GM10248 (cell line): ENCODE results near the gene KCNK18.

Experiments used
- CTCF ChIA-PET: fragments of 300-600 bp; sonication (Branson Sonifier 250); formaldehyde crosslinking; extraction: SDS; loops from one replicate; lab custom pipeline; 2021; ENCODE audit warnings: antibody characterized with exemption; lab: Yijun Ruan, JAX
- POLR2A ChIA-PET: fragments of 350-650 bp; sonication (Branson Sonifier 250); formaldehyde crosslinking; extraction: SDS; loops from one replicate; lab custom pipeline; 2020; ENCODE audit warnings: antibody characterized with exemption; lab: Yijun Ruan, JAX
- DNase-seq: peaks from one replicate; pipeline ENCODE4 v3.0.0; 2012; ENCODE audit errors: extremely low spot score
- CTCF ChIP-seq: IDR thresholded peaks from 2 replicates; pipeline ENCODE4 v1.5.1; 2012; ENCODE audit warnings: mild to moderate bottlenecking, low read depth; ENCODE audit errors: extremely low read depth, missing control alignments, control extremely low read depth

KCNK18 gene

DNA sequence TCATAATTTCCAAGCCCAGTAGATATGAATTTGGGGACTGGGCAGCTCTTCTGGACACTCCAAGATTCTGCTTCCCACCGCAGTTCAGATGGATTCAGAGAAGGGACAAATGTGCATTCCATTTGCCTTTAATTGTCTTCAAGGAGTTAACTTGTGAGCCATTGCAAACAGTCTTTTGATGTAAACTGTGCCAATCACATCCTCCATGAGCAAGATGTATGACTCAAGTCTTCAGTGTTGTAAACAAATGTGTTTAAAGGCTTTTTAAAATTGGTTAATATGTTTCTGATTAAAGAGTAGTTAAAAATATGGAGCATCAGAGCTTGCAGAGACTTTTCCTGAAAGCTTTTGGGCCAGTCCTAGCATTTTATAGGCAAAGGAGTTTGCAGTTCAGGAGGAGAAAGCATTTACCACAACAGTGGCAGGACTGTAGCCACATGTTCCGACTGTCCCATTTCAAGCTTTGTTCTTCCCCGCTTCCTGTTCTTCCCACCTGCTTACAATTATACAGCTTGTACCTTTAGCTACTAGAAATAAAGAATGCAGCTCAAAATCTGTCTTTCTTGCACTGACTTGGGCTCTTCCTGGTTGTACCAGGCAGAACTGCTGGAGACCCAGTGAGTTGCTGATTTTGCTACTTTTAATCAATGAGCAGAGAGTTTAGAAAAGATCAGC is 49.8 kb downstream of the KCNK18 start:
- CTCF ChIA-PET, result interaction anchor here (1.0 to 1.3 kb wide), 2 partner anchors 30 to 79 kb away, joined by 3 to 5 read pairs; no protein-coding TSS in a partner anchor
- POLR2A ChIA-PET, result no interaction called here
- no peak for DNase-seq
- no peak for TF ChIP-seq CTCF

DNA sequence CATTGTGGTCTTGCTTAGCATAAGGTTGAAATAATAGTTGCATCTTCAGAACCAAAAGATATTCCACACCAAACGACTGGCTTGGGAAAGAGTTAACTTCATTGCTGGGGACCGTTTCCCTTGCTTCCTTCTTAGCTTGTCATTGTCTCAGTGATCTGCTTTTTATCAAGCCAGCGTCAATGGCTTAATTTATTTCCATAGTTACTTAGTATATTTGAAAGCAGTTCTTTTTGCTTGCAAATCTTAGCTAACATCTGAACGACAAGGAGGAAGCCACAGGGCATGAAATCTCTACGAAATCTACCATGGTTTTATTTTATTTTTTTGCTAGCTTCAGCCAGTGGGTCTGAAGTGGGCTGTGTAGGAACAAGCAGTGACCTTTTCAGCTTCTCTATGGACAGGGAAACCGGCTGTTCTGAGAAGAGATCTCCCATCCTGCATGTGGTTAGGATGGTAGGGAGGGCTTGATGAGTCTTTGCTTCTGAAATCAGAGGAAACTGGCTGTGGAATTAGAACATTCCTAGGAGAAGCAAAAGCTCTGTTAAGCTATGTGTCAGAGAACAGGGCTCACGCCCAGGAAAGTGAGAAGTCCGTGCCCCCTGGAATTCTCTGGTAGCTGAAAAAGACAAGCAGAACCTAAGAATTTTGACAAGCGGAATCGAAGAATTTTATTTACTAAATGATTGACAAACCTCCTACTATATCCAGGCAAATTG is 51.6 kb downstream of the KCNK18 start:
- no peak for TF ChIP-seq CTCF
- no peak for DNase-seq
- POLR2A ChIA-PET, result no interaction called here
- CTCF ChIA-PET, result interaction anchor here (1.0 to 1.1 kb wide), 2 partner anchors 9 to 10 kb away, joined by 3 read pairs; no protein-coding TSS in a partner anchor

GRCh38 chr10:117249493-117250093 is 52.3 kb downstream of the KCNK18 start:
- ChIA-PET CTCF (interaction anchor here (1.0 to 1.2 kb wide), 3 partner anchors 9 to 33 kb away, joined by 3 to 5 read pairs (median 3); no protein-coding TSS in a partner anchor), POLR2A (interaction anchor here (0.5 kb wide), 1 partner anchor 135 kb away, joined by 6 read pairs; no protein-coding TSS in a partner anchor)
- DNase-seq, result no peak
- no peak for TF ChIP-seq CTCF

DNA sequence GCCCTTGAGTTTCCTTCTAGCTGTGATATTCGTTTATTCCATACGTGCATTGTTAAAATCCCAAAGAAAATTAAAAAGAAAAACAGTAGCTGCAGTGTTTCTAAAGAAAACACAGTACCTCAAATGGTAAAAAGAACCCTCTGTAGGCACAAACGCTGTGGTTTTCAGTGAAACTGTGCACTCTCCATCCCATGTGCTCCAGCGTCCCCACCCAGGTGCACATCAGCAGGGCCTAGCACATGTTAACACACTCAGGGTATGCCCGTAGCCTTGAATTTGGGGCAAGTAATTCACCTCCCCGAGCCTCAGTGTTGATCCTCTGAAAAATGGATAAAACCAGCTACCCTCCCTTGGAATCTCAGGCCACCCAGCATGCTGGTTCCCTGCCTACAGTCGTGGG is 53.1 kb downstream of the KCNK18 start:
- no peak for DNase-seq
- no peak for TF ChIP-seq CTCF
- CTCF ChIA-PET, result interaction anchor here (1.2 kb wide), 1 partner anchor 33 kb away, joined by 5 read pairs; no protein-coding TSS in a partner anchor
- POLR2A ChIA-PET, result no interaction called here

DNA sequence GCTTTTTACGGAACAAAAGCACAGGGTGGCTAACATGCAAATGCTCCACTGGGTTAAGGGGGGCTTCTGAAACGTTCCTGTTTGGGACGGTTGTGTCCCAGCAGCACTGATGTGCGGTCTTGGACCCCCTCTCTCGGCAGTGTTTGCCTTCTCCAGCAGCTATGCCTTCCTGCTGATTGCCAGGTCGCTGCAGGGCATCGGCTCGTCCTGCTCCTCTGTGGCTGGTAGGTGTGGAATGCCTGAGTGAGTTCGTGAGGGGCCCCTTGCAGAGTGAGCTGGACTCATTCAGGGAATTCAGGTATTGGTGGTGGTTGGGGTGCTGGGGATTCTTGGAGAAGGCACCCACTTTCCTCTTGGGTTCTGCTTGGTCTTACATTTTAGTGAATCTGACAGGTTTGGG is 56.6 kb downstream of the KCNK18 start:
- no peak for DNase-seq
- TF ChIP-seq CTCF, result no peak
- ChIA-PET POLR2A (no interaction called here), CTCF (no interaction called here)

- ChIA-PET POLR2A (no interaction called here), CTCF (no interaction called here)
- DNase-seq, result no peak
- TF ChIP-seq CTCF, result no peak
Observed at GRCh38 chr10:117254338-117254737, 57.0 kb downstream of the KCNK18 start.
